PC-3 (cell line): ENCODE results near the gene IL25. TPM values are rescaled to one million over a fixed set of nuclear protein-coding genes. Genes with fewer than 3 reads are reported as not detected.
"Not testable (repeated sequence)": the region's sequence is repeated elsewhere in the genome, so short reads cannot be mapped to it uniquely, and the experiment has no call there.

Experiments
- ATAC-seq: fragments of 200-7000 bp; cut with Tn5 transposase; 2 replicates; pipeline ENCODE4 v1.9.1; 2020; ENCODE audit warnings: mild to moderate bottlenecking, moderate library complexity
- BruUV-seq: library from RNA; stranded (reverse); fragments of 400-500 nt; replicated peaks from 2 replicates; lab custom pipeline; 2021; lab: Mats Ljungman, UMichigan
- CTCF ChIA-PET: fragments of 300-600 bp; sonication (Branson Sonifier 250); formaldehyde crosslinking; loops from one replicate; lab custom pipeline; 2022; ENCODE audit warnings: antibody characterized with exemption; lab: Charles Lee
- POLR2A ChIA-PET: fragments of 300-600 bp; sonication (Branson Sonifier 250); formaldehyde crosslinking; loops from one replicate; lab custom pipeline; 2022; ENCODE audit warnings: antibody characterized with exemption; ENCODE audit not compliant: unreplicated experiment; lab: Charles Lee
- DNase-seq: peaks from one replicate; pipeline ENCODE4 v3.0.0-alpha.2; 2015
- H2AFZ ChIP-seq: fragments of 300-600 bp; sonication (generic); 2 replicates; pipeline ENCODE4 v1.6.0; 2016; ENCODE audit warnings: antibody characterized with exemption, low read length
- H3F3A ChIP-seq: fragments of 300-600 bp; sonication (generic); one replicate; pipeline ENCODE4 v1.6.0; 2017; ENCODE audit warnings: antibody characterized with exemption, low read length, control low read depth, mild to moderate bottlenecking; ENCODE audit not compliant: unreplicated experiment
- H3K27ac ChIP-seq: fragments of 300-600 bp; sonication (generic); 2 replicates; pipeline ENCODE4 v1.5.1; 2016; ENCODE audit warnings: mild to moderate bottlenecking, low read length
- H3K27me3 ChIP-seq: fragments of 300-600 bp; sonication (generic); 2 replicates; pipeline ENCODE4 v1.6.1; 2016; ENCODE audit warnings: low read length, mixed read lengths
- H3K36me3 ChIP-seq: fragments of 300-600 bp; sonication (generic); 2 replicates; pipeline ENCODE4 v1.6.1; 2016; ENCODE audit warnings: low read depth, mixed run types, low read length, mixed read lengths
- H3K4me1 ChIP-seq: fragments of 300-600 bp; sonication (generic); 2 replicates; pipeline ENCODE4 v1.5.1; 2016; ENCODE audit warnings: low read length; ENCODE audit not compliant: insufficient read depth
- H3K4me2 ChIP-seq: fragments of 300-600 bp; sonication (generic); 2 replicates; pipeline ENCODE4 v1.6.0; 2016; ENCODE audit warnings: low read length
- H3K4me3 ChIP-seq: fragments of 300-600 bp; sonication (generic); 2 replicates; pipeline ENCODE4 v1.5.1; 2016; ENCODE audit warnings: mild to moderate bottlenecking, low read length, mixed read lengths
- H3K79me2 ChIP-seq: fragments of 300-600 bp; sonication (generic); 2 replicates; pipeline ENCODE4 v1.6.1; 2017; ENCODE audit warnings: low read length, mixed read lengths
- H3K9ac ChIP-seq: fragments of 300-600 bp; sonication (generic); 2 replicates; pipeline ENCODE4 v1.6.0; 2016; ENCODE audit warnings: mild to moderate bottlenecking, low read length
- H3K9me2 ChIP-seq: fragments of 300-600 bp; sonication (generic); replicated peaks from 2 replicates; pipeline ENCODE4 v1.6.1; 2016; ENCODE audit warnings: mixed run types, low read length, mixed read lengths
- H3K9me3 ChIP-seq: fragments of 300-600 bp; sonication (generic); 2 replicates; pipeline ENCODE4 v1.6.1; 2016; ENCODE audit warnings: low read length, mixed read lengths
- H4K20me1 ChIP-seq: fragments of 300-600 bp; sonication (generic); 2 replicates; pipeline ENCODE4 v1.6.1; 2016; ENCODE audit warnings: low read length, mixed read lengths
- EZH2 ChIP-seq: fragments of 300-600 bp; sonication (generic); IDR thresholded peaks from one replicate; pipeline ENCODE4 v1.6.1; 2017; ENCODE audit warnings: antibody characterized with exemption, mild to moderate bottlenecking, low read length; ENCODE audit not compliant: unreplicated experiment
- intact Hi-C: fragments of 100-400 bp; cut with micrococcal nuclease; formaldehyde crosslinking; loops from 2 replicates; pipeline ENCODE4 v1.9.0; 2023
- total RNA-seq: library from RNA; depleted of rRNA; stranded (reverse); fragments of >200 nt; gene quantifications from 2 replicates; pipeline ENCODE4 v1.2.3, GENCODE V29; 2014
- TF ChIP-seq, protein P1 (sequence below): fragments of 300-600 bp; sonication (generic); conservative IDR thresholded peaks from 2 replicates; pipeline ENCODE4 v1.5.1; 2017; ENCODE audit warnings: antibody characterized with exemption, low read depth, mild to moderate bottlenecking, low read length

The IL25 gene
- total RNA-seq, 1 experiment from 2014 or later = not detected

DNA sequence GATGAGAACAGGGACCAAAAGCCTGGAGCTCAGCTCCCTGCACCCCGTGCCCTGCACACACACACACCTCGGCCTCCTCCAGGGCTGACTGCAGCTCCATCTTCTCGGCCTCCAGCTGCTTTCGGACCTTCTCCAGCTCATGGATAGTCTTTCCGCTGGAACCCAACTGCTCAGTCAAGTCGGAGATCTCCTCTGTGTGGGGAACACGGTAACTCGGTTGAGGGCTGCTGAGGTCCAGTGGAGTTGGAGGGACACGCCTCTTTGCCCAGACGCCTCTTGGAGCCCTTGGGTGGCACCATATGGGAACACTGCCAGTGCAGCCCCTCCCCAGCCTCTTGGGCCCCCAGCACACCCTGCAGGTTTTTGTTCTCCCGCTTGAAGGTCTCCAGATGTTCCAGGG is 44.2 kb downstream of the IL25 start:
- intact Hi-C loops = no loop called here
- ATAC-seq = no peak
- no peak overlapping the region for H3K27ac ChIP-seq
- H3K9me2 ChIP-seq = no peaks in the 10 kb centered on the region
- ChIA-PET POLR2A (no interaction called here), CTCF (no interaction called here)
- H3K4me3 ChIP-seq = no peak overlapping the region
- H3K36me3 ChIP-seq = no peaks in the 10 kb centered on the region
- no peak overlapping the region for H3K9ac ChIP-seq
- no peaks in the 10 kb centered on the region for H3K4me1 ChIP-seq
- no peak for TF ChIP-seq EZH2
- no peaks in the 10 kb centered on the region for H4K20me1 ChIP-seq
- no peaks in the 10 kb centered on the region for H3K79me2 ChIP-seq
- DNase-seq = no peak
- peaks cover 90% of the 10 kb centered on the region for H3K27me3 ChIP-seq
- no peak overlapping the region for H2AFZ ChIP-seq
- BruUV-seq = no TSS peak
- H3K9me3 ChIP-seq = no peaks in the 10 kb centered on the region
- H3K4me2 ChIP-seq = no peak overlapping the region
- H3F3A ChIP-seq = no peaks in the 10 kb centered on the region

DNA sequence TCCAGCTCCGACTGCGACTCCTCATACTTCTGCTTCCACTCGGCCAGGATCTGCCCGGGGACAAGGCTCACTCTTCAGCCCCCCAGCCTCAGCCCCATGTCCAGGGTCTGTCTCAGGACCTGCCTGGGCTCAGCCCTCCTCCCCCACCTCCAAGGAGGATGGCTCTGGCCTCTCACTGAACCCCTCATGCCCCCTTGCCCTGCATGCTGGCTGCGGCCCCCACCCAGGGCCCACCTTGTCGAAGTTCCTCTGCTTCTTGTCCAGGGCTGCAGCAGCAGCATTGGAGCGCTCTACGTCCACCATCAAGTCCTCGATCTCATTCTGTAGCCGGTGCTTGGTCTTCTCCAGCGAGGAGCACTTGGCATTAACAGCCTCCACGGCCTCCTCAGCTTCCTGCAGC is 44.7 kb downstream of the IL25 start:
- H3K4me3 ChIP-seq, H2AFZ ChIP-seq, H4K20me1 ChIP-seq, H3K79me2 ChIP-seq, H3K4me1 ChIP-seq, H3K4me2 ChIP-seq, H3K9me2 ChIP-seq, intact Hi-C loops, H3K27ac ChIP-seq, POLR2A ChIA-PET, H3F3A ChIP-seq, H3K9ac ChIP-seq, H3K36me3 ChIP-seq, ATAC-seq, CTCF ChIA-PET, DNase-seq, BruUV-seq, H3K9me3 ChIP-seq: not testable (repeated sequence)
- H3K27me3 ChIP-seq = peaks cover 90% of the 10 kb centered on the region

DNA sequence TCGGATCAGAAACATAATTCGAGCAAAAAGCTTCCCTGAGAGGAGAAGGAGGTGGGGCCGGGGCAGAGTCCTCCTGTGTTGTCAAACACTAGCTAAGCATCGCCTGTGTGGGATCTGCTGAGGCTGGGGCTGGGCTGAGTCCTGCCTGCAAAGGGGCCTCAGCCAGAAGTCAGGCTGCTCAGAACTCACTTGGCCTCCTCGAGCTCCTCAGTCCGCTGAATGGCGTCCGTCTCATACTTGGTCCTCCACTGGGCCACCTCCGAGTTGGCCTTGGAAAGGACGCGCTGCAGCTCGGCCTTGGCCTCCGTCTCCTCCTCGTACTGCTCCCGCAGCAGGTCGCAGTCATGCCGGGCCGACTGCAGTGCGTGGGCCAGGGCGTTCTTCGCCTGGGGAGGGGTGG is 45.4 kb downstream of the IL25 start:
- Histone ChIP-seq H3K9me2 (no peaks in the 10 kb centered on the region), H3K4me1 (no peaks in the 10 kb centered on the region), H3K9ac (no peak overlapping the region), H3K4me2 (no peak overlapping the region), H4K20me1 (no peaks in the 10 kb centered on the region), H3K79me2 (no peaks in the 10 kb centered on the region), H2AFZ (no peak overlapping the region), H3K36me3 (no peaks in the 10 kb centered on the region), H3K27me3 (peaks cover 82% of the 10 kb centered on the region), H3F3A (no peaks in the 10 kb centered on the region), H3K27ac (no peak overlapping the region), H3K4me3 (no peak overlapping the region), H3K9me3 (no peaks in the 10 kb centered on the region)
- no peak for DNase-seq
- POLR2A ChIA-PET = no interaction called here
- CTCF ChIA-PET = no interaction called here
- ATAC-seq = no peak
- BruUV-seq = no TSS peak
- intact Hi-C loops = no loop called here
- TF ChIP-seq, protein P1, sequence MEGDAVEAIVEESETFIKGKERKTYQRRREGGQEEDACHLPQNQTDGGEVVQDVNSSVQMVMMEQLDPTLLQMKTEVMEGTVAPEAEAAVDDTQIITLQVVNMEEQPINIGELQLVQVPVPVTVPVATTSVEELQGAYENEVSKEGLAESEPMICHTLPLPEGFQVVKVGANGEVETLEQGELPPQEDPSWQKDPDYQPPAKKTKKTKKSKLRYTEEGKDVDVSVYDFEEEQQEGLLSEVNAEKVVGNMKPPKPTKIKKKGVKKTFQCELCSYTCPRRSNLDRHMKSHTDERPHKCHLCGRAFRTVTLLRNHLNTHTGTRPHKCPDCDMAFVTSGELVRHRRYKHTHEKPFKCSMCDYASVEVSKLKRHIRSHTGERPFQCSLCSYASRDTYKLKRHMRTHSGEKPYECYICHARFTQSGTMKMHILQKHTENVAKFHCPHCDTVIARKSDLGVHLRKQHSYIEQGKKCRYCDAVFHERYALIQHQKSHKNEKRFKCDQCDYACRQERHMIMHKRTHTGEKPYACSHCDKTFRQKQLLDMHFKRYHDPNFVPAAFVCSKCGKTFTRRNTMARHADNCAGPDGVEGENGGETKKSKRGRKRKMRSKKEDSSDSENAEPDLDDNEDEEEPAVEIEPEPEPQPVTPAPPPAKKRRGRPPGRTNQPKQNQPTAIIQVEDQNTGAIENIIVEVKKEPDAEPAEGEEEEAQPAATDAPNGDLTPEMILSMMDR = no peak

DNA sequence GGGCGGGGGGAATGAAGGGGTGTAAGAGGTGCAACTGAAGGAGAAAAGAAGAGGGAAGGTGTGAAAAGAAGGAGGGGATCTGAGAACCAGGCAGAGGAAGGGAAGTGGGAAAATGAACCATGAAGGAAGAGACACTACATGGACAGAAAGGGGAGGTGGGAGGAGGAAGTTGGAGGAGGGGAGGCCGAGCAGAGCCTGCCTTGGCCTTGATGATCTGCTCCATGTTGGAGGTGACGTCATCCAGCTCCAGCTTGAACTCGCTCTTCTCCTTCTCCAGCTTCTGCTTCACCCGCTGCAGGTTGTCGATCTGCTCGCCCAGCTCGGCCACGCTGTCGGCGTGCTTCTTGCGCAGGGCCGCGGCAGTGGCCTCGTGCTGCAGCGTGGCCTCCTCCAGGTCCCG is 47.0 kb downstream of the IL25 start:
- H3K9me2 ChIP-seq, H3K36me3 ChIP-seq, H3K4me2 ChIP-seq, H3K4me3 ChIP-seq, H3K79me2 ChIP-seq, intact Hi-C loops, H2AFZ ChIP-seq, POLR2A ChIA-PET, H3F3A ChIP-seq, H3K27ac ChIP-seq, CTCF ChIA-PET, H4K20me1 ChIP-seq, H3K9me3 ChIP-seq, BruUV-seq, H3K4me1 ChIP-seq, DNase-seq, H3K9ac ChIP-seq, ATAC-seq: not testable (repeated sequence)
- H3K27me3 ChIP-seq = peaks cover 78% of the 10 kb centered on the region
